ENCODE data around the gene KRT72.

The KRT72 gene

GRCh38 chr12:52578469-52578868 lies 22.8 kb downstream of the KRT72 start:
- no peak for DNase-seq (ENCODE audit: low spot score)

GRCh38 chr12:52577316-52577715 lies 23.9 kb downstream of the KRT72 start:
- DNase-seq (ENCODE audit: low spot score), result no peak

GRCh38 chr12:52575948-52576347 lies 25.3 kb downstream of the KRT72 start:
- DNase-seq (ENCODE audit: low spot score), result no peak

- no peak for DNase-seq (ENCODE audit: low spot score)
Observed at GRCh38 chr12:52575256-52575655, 26.0 kb downstream of the KRT72 start.

- DNase-seq (ENCODE audit: low spot score), result no peak
Observed at GRCh38 chr12:52573743-52574142, 27.5 kb downstream of the KRT72 start, which contains the start of gene KRT74. Gene KRT74, minus strand, starts transcription at chr12:52573843. Its CDS starts 66 bp downstream, at chr12:52573777.

- DNase-seq (ENCODE audit: low spot score), result no peak
Observed at GRCh38 chr12:52573306-52573705, 28.0 kb downstream of the KRT72 start.

GRCh38 chr12:52570511-52570910 lies 30.8 kb downstream of the KRT72 start:
- DNase-seq (ENCODE audit: low spot score), result no peak

GRCh38 chr12:52568111-52568510 lies 33.2 kb downstream of the KRT72 start:
- DNase-seq (ENCODE audit: low spot score), result no peak

GRCh38 chr12:52566847-52567291 lies 34.4 kb downstream of the KRT72 start:
- DNase-seq (ENCODE audit: low spot score), result no peak

- DNase-seq (ENCODE audit: low spot score), result no peak
Observed at GRCh38 chr12:52564582-52564981, 36.7 kb downstream of the KRT72 start.

GRCh38 chr12:52561880-52562449 lies 39.3 kb downstream of the KRT72 start:
- DNase-seq (ENCODE audit: low spot score), result no peak

- no peak for DNase-seq (ENCODE audit: low spot score)
Observed at GRCh38 chr12:52559979-52560378, 41.3 kb downstream of the KRT72 start.

- DNase-seq (ENCODE audit: low spot score), result no peak
Observed at GRCh38 chr12:52558781-52559445, 42.4 kb downstream of the KRT72 start.

- no peak for DNase-seq (ENCODE audit: low spot score)
Observed at GRCh38 chr12:52557476-52557875, 43.8 kb downstream of the KRT72 start.

GRCh38 chr12:52555577-52555976 lies 45.7 kb downstream of the KRT72 start:
- DNase-seq (ENCODE audit: low spot score), result no peak

GRCh38 chr12:52552681-52553195 lies 48.5 kb downstream of the KRT72 start, which contains the start of gene KRT71:
Gene KRT71, minus strand, starts transcription at chr12:52553145. Its CDS starts 68 bp downstream, at chr12:52553077.
- DNase-seq (ENCODE audit: low spot score), result no peak

- no peak for DNase-seq (ENCODE audit: low spot score)
Observed at GRCh38 chr12:52552055-52552454, 49.2 kb downstream of the KRT72 start.

GRCh38 chr12:52551216-52551865 lies 49.9 kb downstream of the KRT72 start:
- no peak for DNase-seq (ENCODE audit: low spot score)

- DNase-seq (ENCODE audit: low spot score), result no peak
Observed at GRCh38 chr12:52546126-52546525, 55.1 kb downstream of the KRT72 start.

- DNase-seq (ENCODE audit: low spot score), result peak; percentile 51
Observed at GRCh38 chr12:52543985-52544883, 57.0 kb downstream of the KRT72 start.

- DNase-seq (ENCODE audit: low spot score), result no peak
Observed at GRCh38 chr12:52542785-52543318, 58.4 kb downstream of the KRT72 start.

- DNase-seq (ENCODE audit: low spot score), result no peak
Observed at GRCh38 chr12:52542157-52542556, 59.1 kb downstream of the KRT72 start.

All from AG08395 (cell line).